Central memory CD8-positive, alpha-beta T cell (primary cell): ENCODE results near the gene ERCC4.

Experiments used
- ATAC-seq: fragments of 150-1000 bp; cut with Tn5 transposase; replicated peaks from 2 replicates; pipeline ENCODE4 v1.10.0; 2022; ENCODE audit warnings: mild to moderate bottlenecking, moderate FRiP score, moderate number of reproducible peaks; ENCODE audit not compliant: poor library complexity, severe bottlenecking; ENCODE audit errors: extremely low read depth
- DNase-seq, 2 donors: peaks; one replicate each; pipeline ENCODE4 v3.0.0; 2021; ENCODE audit warnings: low spot score in 2 of 2
- H3K27ac Mint-ChIP-seq: one replicate; pipeline ENCODE4 v1.8.0; 2022; ENCODE audit warnings: low read depth, mild to moderate bottlenecking, moderate library complexity, mixed read lengths
- H3K27me3 Mint-ChIP-seq: one replicate; pipeline ENCODE4 v1.8.0; 2022; ENCODE audit warnings: mixed read lengths
- H3K36me3 Mint-ChIP-seq: one replicate; pipeline ENCODE4 v1.8.0; 2022; ENCODE audit warnings: mild to moderate bottlenecking, moderate library complexity, mixed read lengths; ENCODE audit not compliant: insufficient read depth
- H3K4me1 Mint-ChIP-seq: one replicate; pipeline ENCODE4 v1.8.0; 2022; ENCODE audit warnings: mixed read lengths
- H3K4me3 Mint-ChIP-seq: one replicate; pipeline ENCODE4 v1.8.0; 2022; ENCODE audit warnings: mild to moderate bottlenecking, moderate library complexity, mixed read lengths
- H3K9me3 Mint-ChIP-seq: one replicate; pipeline ENCODE4 v1.8.0; 2022; ENCODE audit warnings: mixed read lengths

ERCC4 gene

DNA sequence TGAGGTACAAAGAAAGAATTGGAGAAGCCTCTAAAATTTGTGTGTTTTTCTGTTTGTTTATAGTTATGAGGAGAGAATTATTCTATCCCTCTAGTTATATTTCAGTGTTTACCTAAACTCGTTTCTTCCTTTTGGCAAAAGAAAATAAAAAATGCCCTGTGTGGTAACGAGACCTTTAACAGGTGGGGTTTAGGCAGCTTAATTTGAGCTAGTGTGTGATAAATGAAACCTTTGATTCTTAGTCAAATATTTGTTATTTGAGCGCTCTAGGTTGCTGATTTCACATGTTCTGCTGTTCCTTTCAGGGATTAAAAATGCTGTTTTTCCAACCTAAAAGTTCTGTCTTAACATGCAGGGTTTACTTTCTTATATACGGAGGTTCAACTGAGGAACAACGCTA lies 17.5 kb downstream of the ERCC4 start:
- no peak overlapping the region for H3K27ac Mint-ChIP-seq
- H3K27me3 Mint-ChIP-seq: no peaks in the 10 kb centered on the region
- DNase-seq (no peak), ATAC-seq (no peak)
- no peaks in the 10 kb centered on the region for H3K4me1 Mint-ChIP-seq
- H3K4me3 Mint-ChIP-seq: no peak overlapping the region
- peaks cover 20% of the 10 kb centered on the region for H3K36me3 Mint-ChIP-seq
- H3K9me3 Mint-ChIP-seq: no peaks in the 10 kb centered on the region

DNA sequence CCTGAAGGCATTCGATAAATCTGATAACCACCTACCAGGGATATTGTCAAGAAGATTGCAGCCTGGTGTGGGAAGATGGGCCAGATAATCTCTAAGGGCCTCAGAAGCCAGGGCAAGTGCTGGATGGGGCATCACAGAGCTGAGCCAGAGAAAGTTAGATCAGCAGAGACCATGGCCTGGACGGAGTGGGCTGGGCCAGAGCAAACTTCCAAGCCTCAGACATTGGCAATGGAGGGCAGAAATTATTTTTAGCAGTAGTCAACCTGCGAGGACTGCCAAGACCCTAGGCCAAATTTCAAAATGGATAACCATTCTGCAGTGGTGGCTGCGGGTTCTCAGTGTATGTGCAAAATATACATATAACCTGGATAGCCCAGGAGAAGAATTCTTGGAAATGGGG lies 18.5 kb downstream of the ERCC4 start:
- H3K4me3 Mint-ChIP-seq: no peak overlapping the region
- no peaks in the 10 kb centered on the region for H3K4me1 Mint-ChIP-seq
- H3K36me3 Mint-ChIP-seq: peaks cover 17% of the 10 kb centered on the region
- ATAC-seq (no peak), DNase-seq (no peak)
- H3K9me3 Mint-ChIP-seq: no peaks in the 10 kb centered on the region
- H3K27ac Mint-ChIP-seq: no peak overlapping the region
- no peaks in the 10 kb centered on the region for H3K27me3 Mint-ChIP-seq

DNA sequence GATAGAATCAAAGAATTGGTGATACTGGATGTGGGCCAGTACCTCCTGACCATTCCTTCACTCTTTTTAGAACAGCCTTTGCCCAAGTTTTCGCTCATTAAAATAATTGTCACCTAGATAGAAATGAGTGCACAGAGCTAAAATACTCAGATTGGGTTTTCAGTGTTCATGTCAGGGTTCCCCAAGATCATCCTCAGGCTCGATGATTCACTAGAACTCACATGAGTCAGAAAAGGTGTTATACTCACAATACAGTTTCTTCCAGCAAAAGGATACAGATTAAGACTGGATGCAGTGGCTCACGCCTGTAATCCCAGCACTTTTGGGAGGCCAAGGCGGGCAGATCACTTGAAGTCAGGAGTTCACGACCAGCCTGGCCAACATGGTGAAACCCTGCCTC lies 19.9 kb downstream of the ERCC4 start:
- peaks cover 21% of the 10 kb centered on the region for H3K36me3 Mint-ChIP-seq
- no peak for DNase-seq
- H3K27ac Mint-ChIP-seq: no peak overlapping the region
- H3K4me3 Mint-ChIP-seq: no peak overlapping the region
- no peak for ATAC-seq
- no peaks in the 10 kb centered on the region for H3K4me1 Mint-ChIP-seq
- no peaks in the 10 kb centered on the region for H3K9me3 Mint-ChIP-seq
- no peaks in the 10 kb centered on the region for H3K27me3 Mint-ChIP-seq

DNA sequence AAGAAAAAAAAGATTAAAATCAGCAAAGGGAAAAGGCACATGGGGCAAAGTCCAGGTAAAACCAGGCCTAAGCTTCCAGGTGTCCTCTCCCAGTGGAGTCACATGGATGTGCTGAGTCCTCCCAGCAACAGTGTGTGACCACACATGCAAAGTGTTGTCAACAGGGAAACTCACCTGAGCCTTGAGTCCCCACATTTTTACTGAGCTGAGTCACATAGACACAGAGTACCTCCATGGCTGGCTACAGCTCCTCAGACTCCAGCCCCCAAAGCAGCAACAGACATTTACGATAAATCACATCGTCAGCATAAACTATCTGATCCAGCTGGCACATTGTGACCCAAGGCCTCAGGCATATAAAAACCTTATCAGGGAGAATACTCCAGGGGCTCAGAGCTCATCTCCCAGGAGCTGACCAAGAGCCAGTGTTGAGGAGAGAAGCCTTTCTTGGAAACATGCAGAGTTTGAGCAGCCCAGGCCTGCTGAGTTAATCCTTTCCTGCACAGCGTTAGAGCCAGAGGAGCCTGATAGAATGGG lies 20.5 kb downstream of the ERCC4 start:
- Mint-ChIP-seq H3K27me3 (no peaks in the 10 kb centered on the region), H3K9me3 (no peaks in the 10 kb centered on the region), H3K36me3 (peaks cover 19% of the 10 kb centered on the region), H3K4me1 (no peaks in the 10 kb centered on the region), H3K27ac (no peak overlapping the region), H3K4me3 (no peak overlapping the region)
- DNase-seq: no peak
- no peak for ATAC-seq

DNA sequence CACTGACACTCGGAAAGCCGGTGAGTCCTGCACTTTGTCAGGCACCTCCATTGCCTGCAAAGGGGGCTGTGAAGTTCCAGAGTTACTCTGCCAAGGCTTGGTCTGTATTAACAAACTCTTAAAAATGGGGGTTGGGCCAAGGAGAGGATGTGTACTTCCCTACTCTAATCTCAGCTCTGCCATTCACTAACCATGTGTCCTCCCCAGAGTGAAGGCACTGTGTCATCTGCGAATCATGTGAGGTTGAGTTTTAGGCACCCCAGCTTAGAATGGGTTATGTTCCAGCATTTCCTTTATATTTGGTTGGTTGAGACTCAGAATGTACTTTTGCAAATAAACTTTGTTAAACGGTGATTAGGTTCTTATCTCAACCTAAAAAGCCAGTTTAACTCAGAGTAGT lies 24.9 kb downstream of the ERCC4 start:
- H3K36me3 Mint-ChIP-seq: peaks cover 15% of the 10 kb centered on the region
- no peak for ATAC-seq
- no peak overlapping the region for H3K27ac Mint-ChIP-seq
- no peak for DNase-seq
- H3K4me1 Mint-ChIP-seq: no peaks in the 10 kb centered on the region
- no peaks in the 10 kb centered on the region for H3K9me3 Mint-ChIP-seq
- H3K27me3 Mint-ChIP-seq: no peaks in the 10 kb centered on the region
- no peak overlapping the region for H3K4me3 Mint-ChIP-seq

DNA sequence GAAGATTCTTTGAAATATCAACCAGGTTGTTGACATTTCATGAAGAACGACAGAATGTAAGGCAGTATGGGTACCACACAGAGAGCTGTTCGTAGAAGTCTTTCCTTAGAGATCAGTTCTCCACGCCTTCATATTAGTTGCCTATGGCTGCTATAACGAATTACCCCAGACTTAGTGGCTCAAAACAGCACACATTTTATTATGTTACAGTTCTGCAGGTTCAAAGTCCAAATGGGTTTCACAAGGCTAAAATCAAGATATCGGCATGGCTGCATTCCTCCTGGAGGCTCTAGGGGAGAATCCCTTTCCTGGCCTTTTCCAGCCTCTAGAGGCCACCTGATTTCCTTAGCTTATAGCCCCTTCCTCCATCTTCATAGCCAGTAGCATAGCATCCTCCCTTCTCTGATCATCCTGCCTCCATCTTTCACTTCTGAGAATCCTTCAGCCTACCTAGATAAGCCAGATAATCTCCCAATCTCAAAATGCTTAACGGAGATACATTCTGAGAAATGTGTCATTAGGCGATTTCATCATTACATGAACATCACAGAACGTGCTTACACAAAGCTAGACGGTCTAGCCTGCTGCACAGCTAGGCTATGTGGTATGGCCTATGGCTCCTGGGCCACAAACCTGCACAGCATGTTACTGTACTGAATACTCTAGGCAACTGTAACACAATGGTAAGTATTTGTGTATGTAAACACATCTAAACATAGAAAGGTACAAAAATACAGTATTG lies 26.0 kb downstream of the ERCC4 start:
- Mint-ChIP-seq H3K4me3 (no peak overlapping the region), H3K36me3 (peaks cover 15% of the 10 kb centered on the region), H3K4me1 (no peaks in the 10 kb centered on the region), H3K27me3 (no peaks in the 10 kb centered on the region), H3K27ac (no peak overlapping the region), H3K9me3 (no peaks in the 10 kb centered on the region)
- ATAC-seq (no peak), DNase-seq (no peak)

DNA sequence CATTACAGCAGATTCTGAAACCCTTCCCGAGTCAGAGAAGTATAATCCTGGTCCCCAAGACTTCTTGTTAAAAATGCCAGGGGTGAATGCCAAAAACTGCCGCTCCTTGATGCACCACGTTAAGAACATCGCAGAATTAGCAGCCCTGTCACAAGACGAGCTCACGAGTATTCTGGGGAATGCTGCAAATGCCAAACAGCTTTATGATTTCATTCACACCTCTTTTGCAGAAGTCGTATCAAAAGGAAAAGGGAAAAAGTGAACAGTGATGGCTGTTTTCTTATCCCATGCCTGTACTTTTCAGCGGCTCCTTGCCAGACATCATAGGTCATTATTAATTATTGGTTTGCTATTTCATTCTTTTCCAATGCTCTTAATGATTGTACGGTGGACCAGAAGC lies 28.1 kb downstream of the ERCC4 start:
- Mint-ChIP-seq H3K36me3 (peaks cover 13% of the 10 kb centered on the region), H3K9me3 (no peaks in the 10 kb centered on the region), H3K4me3 (no peak overlapping the region), H3K27ac (no peak overlapping the region), H3K27me3 (no peaks in the 10 kb centered on the region), H3K4me1 (no peaks in the 10 kb centered on the region)
- DNase-seq (no peak), ATAC-seq (no peak)

DNA sequence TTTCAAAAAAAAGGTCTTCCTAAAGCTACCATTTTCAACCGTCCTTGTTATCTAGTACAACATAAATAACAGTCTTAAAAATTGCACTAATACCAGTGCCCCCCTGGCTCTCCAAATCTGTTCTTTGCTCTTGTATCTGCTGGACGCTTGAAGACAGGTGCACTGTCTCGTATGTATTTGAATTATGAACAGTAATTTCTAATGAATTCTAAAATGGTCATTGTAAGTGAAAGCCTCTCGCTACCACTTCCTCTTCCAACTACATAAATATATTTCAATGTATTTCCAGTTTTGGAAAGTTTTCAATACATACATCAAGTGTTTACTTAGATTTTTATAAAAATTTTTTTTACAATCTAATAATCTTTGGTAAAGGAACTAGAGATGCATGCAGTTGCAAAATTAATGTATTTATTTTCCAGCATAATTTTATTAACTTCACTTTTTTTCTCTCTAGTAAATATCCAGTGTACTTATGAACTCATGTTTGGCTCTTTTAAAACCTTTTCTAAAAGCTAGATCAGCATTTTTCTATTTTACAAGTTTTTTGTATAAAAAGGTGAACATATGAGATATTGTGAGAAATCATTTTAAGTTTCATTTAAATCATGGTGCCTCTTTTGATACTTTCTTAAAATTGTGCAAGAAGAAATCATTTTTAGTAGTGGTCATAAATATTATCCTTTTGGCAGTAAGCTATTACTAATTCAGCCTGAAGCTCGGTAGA lies 31.0 kb downstream of the ERCC4 start:
- Mint-ChIP-seq H3K4me3 (no peak overlapping the region), H3K27ac (no peak overlapping the region), H3K9me3 (no peaks in the 10 kb centered on the region)

DNA sequence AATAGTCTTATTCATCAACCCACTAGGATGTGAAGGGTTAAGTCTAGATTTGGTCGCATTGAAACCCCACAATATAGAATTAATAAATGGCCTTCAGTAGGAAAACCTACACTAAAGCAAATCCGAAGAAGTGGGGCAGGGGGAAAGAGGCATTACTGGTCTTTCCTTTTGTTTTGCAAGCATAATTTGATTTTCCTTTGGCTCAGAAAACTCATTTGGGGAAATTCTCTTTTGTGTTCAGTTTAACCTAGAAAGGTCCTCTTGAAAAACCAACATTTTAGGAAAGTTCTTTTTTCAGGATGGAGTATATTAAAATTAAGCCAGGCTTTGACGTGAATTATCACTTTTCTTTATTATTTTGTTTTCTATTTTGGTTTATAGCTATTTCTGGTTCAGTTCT lies 31.7 kb downstream of the ERCC4 start:
- Mint-ChIP-seq H3K27ac (no peak overlapping the region), H3K36me3 (peaks cover 4% of the 10 kb centered on the region), H3K9me3 (no peaks in the 10 kb centered on the region), H3K27me3 (peaks cover 19% of the 10 kb centered on the region), H3K4me1 (peaks cover 13% of the 10 kb centered on the region), H3K4me3 (no peak overlapping the region)
- ATAC-seq (no peak), DNase-seq (no peak)

More for the DNA sequence above, 31.0 kb downstream of the ERCC4 start:
- Mint-ChIP-seq H3K36me3 (peaks cover 6% of the 10 kb centered on the region), H3K27me3 (peaks cover 17% of the 10 kb centered on the region), H3K4me1 (peaks cover 6% of the 10 kb centered on the region)
- ATAC-seq (no peak), DNase-seq (no peak)

DNA sequence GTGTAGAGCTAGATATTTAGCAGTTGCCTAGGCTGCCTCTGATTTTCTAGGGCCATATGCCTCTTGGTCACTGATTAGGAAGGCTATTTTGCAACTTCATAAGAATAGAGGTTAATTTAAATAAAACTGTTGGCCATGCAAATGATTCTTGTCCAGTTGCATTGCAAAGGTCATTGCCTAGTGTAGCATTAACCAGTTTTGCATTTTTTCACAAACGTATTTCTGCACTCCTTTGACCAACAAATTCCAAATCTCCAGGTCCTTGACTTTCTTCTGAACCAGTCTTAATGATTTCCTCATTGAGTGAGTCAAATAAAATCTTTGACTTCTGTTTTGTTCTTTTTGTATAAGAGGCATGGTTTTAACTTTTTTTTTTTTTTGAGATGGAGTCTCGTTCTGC lies 33.5 kb downstream of the ERCC4 start:
- Mint-ChIP-seq H3K27ac (no peak overlapping the region), H3K4me1 (peaks cover 20% of the 10 kb centered on the region), H3K27me3 (peaks cover 23% of the 10 kb centered on the region), H3K9me3 (no peaks in the 10 kb centered on the region), H3K4me3 (no peak overlapping the region), H3K36me3 (no peaks in the 10 kb centered on the region)
- ATAC-seq (no peak), DNase-seq (no peak)

DNA sequence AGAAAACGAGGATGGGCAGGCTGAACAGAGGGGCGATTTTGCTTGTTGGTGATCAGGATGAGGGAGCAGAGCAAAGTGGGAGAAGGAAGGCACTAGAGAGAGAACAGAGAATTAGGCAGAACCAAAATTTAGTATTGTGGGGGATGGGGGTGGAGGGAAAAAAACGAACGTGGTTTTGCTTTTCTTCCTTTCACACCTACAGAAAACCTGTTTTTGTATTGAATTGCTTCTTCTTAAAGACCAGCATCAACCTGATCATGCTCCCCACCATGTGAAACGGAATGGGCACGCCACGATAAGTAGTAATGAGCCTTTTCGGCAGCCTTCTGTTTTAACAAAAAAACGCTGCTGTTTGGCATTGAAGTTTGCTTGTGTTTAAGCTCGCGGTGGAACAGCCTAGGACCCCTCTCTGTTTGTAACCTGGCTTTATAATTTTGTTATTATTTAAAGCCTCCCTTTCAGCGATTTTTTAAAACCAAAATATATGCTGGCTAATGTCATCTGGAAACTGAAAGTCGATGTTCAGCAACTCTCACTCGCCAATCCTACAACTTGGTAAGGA lies 36.8 kb downstream of the ERCC4 start:
- no peaks in the 10 kb centered on the region for H3K9me3 Mint-ChIP-seq
- no peak for DNase-seq
- no peak overlapping the region for H3K27ac Mint-ChIP-seq
- ATAC-seq: no peak
- peaks cover 35% of the 10 kb centered on the region for H3K27me3 Mint-ChIP-seq
- peak overlapping the region; percentile 64 for H3K4me3 Mint-ChIP-seq
- H3K4me1 Mint-ChIP-seq: peaks cover 20% of the 10 kb centered on the region
- no peaks in the 10 kb centered on the region for H3K36me3 Mint-ChIP-seq

DNA sequence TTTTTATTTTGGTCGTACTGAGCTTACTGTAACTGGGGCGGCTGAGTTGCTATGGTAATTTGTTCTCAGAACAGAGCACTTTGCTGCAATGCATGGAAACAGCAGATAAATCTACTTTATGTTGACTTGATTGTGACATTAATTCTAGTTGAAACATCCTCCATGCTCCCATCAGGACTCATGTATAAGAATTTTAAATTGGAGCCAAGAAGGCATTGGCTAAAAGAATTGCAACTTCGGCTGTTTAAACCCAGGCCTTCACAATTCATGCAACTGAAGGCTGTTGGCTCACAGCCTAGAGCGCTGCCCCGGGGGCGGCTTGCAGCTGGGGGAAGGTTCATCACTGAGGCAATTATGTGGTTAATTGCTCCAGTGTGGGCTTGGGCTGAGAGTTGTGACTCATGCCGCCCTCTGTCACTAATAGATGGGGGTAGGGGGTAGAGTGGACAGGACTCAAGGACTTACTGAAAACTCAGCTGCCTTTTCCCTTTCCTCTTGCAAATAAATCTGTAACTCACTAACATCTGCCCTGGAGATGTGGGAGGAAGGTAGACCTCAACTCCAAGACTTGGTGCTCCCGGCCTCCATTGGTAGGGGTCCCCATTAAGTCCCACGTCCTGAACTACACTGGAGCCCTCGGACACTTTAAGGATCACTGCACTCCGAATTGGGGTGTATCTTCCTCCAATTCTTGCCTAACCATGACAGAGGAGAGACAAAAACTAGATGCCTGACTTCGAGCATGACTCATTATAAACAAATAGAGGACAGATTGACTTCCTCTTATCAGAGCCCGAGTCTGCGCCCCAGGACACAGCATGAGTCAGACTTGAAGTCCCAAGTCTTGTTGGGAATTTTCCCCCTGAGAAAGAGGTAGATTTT lies 37.5 kb downstream of the ERCC4 start:
- H3K36me3 Mint-ChIP-seq: no peaks in the 10 kb centered on the region
- H3K27ac Mint-ChIP-seq: peak overlapping the region; percentile 17
- peak overlapping the region; percentile 64 for H3K4me3 Mint-ChIP-seq
- H3K4me1 Mint-ChIP-seq: peaks cover 20% of the 10 kb centered on the region
- H3K27me3 Mint-ChIP-seq: peaks cover 35% of the 10 kb centered on the region
- ATAC-seq: peak; percentile 52
- no peak for DNase-seq
- H3K9me3 Mint-ChIP-seq: no peaks in the 10 kb centered on the region
